ENCODE results near the gene ADAMTS12. TPM values are rescaled to one million over a fixed set of nuclear protein-coding genes. Genes with fewer than 3 reads are reported as not detected.

The ADAMTS12 gene
- total and polyA plus RNA-seq, 10 of the 15 experiments (the other 5 are each of a cell fraction or from before 2014, with no cell fraction given) = 0.11 to 35.8 (median 20.7) TPM

- BruUV-seq (replicated peaks) = no TSS peak
- Histone ChIP-seq H3K4me1 (ENCODE audit: control insufficient read depth, insufficient read depth, low read length) (peaks cover 16% of the 10 kb centered on the region), H3K27me3 (replicated peaks in 1 of 2; ENCODE audit: control insufficient read depth in 2 of 2, insufficient read depth in 2 of 2, low read length in 1 of 2) (no peaks in the 10 kb centered on the region; a peak in 1 of 4 replicates), H3K9me3 (replicated peaks; ENCODE audit: control insufficient read depth, insufficient read depth, low read length) (no peaks in the 10 kb centered on the region; the same call in 2 of the 3 replicates), H4K20me1 (ENCODE audit: control insufficient read depth, insufficient read depth) (no peaks in the 10 kb centered on the region), H3K4me2 (ENCODE audit: control insufficient read depth, insufficient read depth) (no peak overlapping the region), H2AFZ (ENCODE audit: control insufficient read depth, low read depth, low read length) (no peak overlapping the region), H3K27ac (ENCODE audit: control insufficient read depth, insufficient read depth) (no peak overlapping the region), H3K4me3 (no peak overlapping the region), H3K36me3 (ENCODE audit: control insufficient read depth in 2 of 2, insufficient read depth in 2 of 2, low read length in 1 of 2) (no peaks in the 10 kb centered on the region), H3K79me2 (ENCODE audit: control insufficient read depth, insufficient read depth, low read length) (no peaks in the 10 kb centered on the region), H3K9ac (ENCODE audit: control insufficient read depth, insufficient read depth, low read length) (no peak overlapping the region)
- FAIRE-seq (no peak), DNase-seq (ENCODE audit: low read depth, low spot score) (no peak), ATAC-seq (no peak)
- POLR2A ChIA-PET = interaction anchor here (0.6 to 1.1 kb wide), 2 partner anchors 467 to 502 kb away, joined by 3 read pairs; no protein-coding TSS in a partner anchor
- SMC1A ChIA-PET (ENCODE audit: uncharacterized antibody, unreplicated experiment) = interaction anchor here (1.0 to 4.7 kb wide), 4 partner anchors 33 to 491 kb away, joined by 3 to 52 read pairs (median 18); no protein-coding TSS in a partner anchor
- no peak for TF ChIP-seq TCF7 (IDR thresholded peaks at IDR 0.05; ENCODE audit: borderline replicate concordance)
- TF ChIP-seq GATAD2B (conservative IDR thresholded peaks at IDR 0.05; ENCODE audit: low read depth) = no peak
- no peak for TF ChIP-seq IRF4 (IDR thresholded peaks at IDR 0.05; ENCODE audit: low read depth, low read length)
- no peak for TF ChIP-seq ESRRA (IDR thresholded peaks at IDR 0.05; ENCODE audit: low read length)
- no peak for TF ChIP-seq RFX5 (IDR thresholded peaks at IDR 0.05; ENCODE audit: low read depth, low read length)
- no peak for TF ChIP-seq ATF7 (IDR thresholded peaks at IDR 0.05; ENCODE audit: low read depth)
- TF ChIP-seq IKZF2 (IDR thresholded peaks at IDR 0.05) = no peak
- no peak for TF ChIP-seq MLLT1 (IDR thresholded peaks at IDR 0.05)
- TF ChIP-seq RAD21 (IDR thresholded peaks at IDR 0.05; ENCODE audit: insufficient read depth, low read depth, low read length) = no peak
- TF ChIP-seq CREB1 (IDR thresholded peaks at IDR 0.05; ENCODE audit: low read depth) = no peak
- TF ChIP-seq, protein P1, sequence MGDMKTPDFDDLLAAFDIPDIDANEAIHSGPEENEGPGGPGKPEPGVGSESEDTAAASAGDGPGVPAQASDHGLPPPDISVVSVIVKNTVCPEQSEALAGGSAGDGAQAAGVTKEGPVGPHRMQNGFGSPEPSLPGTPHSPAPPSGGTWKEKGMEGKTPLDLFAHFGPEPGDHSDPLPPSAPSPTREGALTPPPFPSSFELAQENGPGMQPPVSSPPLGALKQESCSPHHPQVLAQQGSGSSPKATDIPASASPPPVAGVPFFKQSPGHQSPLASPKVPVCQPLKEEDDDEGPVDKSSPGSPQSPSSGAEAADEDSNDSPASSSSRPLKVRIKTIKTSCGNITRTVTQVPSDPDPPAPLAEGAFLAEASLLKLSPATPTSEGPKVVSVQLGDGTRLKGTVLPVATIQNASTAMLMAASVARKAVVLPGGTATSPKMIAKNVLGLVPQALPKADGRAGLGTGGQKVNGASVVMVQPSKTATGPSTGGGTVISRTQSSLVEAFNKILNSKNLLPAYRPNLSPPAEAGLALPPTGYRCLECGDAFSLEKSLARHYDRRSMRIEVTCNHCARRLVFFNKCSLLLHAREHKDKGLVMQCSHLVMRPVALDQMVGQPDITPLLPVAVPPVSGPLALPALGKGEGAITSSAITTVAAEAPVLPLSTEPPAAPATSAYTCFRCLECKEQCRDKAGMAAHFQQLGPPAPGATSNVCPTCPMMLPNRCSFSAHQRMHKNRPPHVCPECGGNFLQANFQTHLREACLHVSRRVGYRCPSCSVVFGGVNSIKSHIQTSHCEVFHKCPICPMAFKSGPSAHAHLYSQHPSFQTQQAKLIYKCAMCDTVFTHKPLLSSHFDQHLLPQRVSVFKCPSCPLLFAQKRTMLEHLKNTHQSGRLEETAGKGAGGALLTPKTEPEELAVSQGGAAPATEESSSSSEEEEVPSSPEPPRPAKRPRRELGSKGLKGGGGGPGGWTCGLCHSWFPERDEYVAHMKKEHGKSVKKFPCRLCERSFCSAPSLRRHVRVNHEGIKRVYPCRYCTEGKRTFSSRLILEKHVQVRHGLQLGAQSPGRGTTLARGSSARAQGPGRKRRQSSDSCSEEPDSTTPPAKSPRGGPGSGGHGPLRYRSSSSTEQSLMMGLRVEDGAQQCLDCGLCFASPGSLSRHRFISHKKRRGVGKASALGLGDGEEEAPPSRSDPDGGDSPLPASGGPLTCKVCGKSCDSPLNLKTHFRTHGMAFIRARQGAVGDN (IDR thresholded peaks at IDR 0.05) = no peak
- no peak for TF ChIP-seq SUZ12 (IDR thresholded peaks at IDR 0.05; ENCODE audit: unreplicated experiment)
- no peak for TF ChIP-seq BRCA1 (IDR thresholded peaks at IDR 0.05; ENCODE audit: low read depth, low read length)
- intact Hi-C loops (cut with micrococcal nuclease; ENCODE audit: unreplicated experiment) = no loop called here
- in situ Hi-C loops (cut with MboI) = no loop called here
- WGBS (ENCODE audit: insufficient coverage, insufficient replicate concordance, low lambda C conversion rate, missing lambda C conversion rate) = 92% methylated on average over 52 of the region's 54 CpGs
- RAD21 ChIA-PET (ENCODE audit: unreplicated experiment) = interaction anchor here (0.7 to 4.4 kb wide), 2 partner anchors 31 to 33 kb away, joined by 3 to 46 read pairs; no protein-coding TSS in a partner anchor
- CTCF ChIA-PET = interaction anchor here (3.5 to 5.3 kb wide), 2 partner anchors 33 to 502 kb away, joined by 39 to 70 read pairs; no protein-coding TSS in a partner anchor
Observed at GRCh38 chr5:33937017-33937706, 45.4 kb upstream of the ADAMTS12 start.
